Astrocyte (in vitro differentiated cells and primary cell): ENCODE data around the gene SPTBN5.

ENCODE experiments used
- EZH2 ChIP-seq: IDR thresholded peaks from 2 replicates; pipeline ENCODE4 v1.6.1; 2012; ENCODE audit warnings: mild to moderate bottlenecking, low read length, inconsistent platforms; ENCODE audit not compliant: insufficient read depth
- TF ChIP-seq, protein P1 (sequence below): IDR thresholded peaks from 2 replicates; pipeline ENCODE4 v1.5.1; 2011; ENCODE audit warnings: low read depth, mild to moderate bottlenecking, inconsistent platforms, low read length, moderate library complexity; ENCODE audit not compliant: insufficient read depth

GRCh38 chr15:41819455-41820050 is 74.3 kb downstream of the SPTBN5 start:
- TF ChIP-seq, protein P1, sequence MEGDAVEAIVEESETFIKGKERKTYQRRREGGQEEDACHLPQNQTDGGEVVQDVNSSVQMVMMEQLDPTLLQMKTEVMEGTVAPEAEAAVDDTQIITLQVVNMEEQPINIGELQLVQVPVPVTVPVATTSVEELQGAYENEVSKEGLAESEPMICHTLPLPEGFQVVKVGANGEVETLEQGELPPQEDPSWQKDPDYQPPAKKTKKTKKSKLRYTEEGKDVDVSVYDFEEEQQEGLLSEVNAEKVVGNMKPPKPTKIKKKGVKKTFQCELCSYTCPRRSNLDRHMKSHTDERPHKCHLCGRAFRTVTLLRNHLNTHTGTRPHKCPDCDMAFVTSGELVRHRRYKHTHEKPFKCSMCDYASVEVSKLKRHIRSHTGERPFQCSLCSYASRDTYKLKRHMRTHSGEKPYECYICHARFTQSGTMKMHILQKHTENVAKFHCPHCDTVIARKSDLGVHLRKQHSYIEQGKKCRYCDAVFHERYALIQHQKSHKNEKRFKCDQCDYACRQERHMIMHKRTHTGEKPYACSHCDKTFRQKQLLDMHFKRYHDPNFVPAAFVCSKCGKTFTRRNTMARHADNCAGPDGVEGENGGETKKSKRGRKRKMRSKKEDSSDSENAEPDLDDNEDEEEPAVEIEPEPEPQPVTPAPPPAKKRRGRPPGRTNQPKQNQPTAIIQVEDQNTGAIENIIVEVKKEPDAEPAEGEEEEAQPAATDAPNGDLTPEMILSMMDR, result no peak
- TF ChIP-seq EZH2, result no peak
